GM19043 (cell line): Measurements from ENCODE around the gene ENAM.
A peak's percentile ranks its signal among the peaks of the same experiment; 100 is the strongest.

Experiments
- ATAC-seq: cut with Tn5 transposase; IDR thresholded peaks from one replicate; pipeline ENCODE4 v1.9.1; 2021; ENCODE audit warnings: low read depth; ENCODE audit not compliant: unreplicated experiment

Gene ENAM

GRCh38 chr4:70628444-70628843 is at the start of gene ENAM:
ENAM (plus strand) TSS chr4:70628744; CDS start chr4:70629501, 757 bp downstream.
- no peak for ATAC-seq

- no peak for ATAC-seq
Observed at GRCh38 chr4:70581980-70582379, 46.6 kb upstream of the ENAM start.

GRCh38 chr4:70583952-70584834 is 44.4 kb upstream of the ENAM start:
- ATAC-seq, result no peak

- no peak for ATAC-seq
Observed at GRCh38 chr4:70586841-70587240, 41.7 kb upstream of the ENAM start.

GRCh38 chr4:70589785-70590184 is 38.8 kb upstream of the ENAM start:
- peak; percentile 98 for ATAC-seq

GRCh38 chr4:70591955-70592582 is 36.5 kb upstream of the ENAM start, which contains the start of gene AMBN:
AMBN (plus strand) TSS chr4:70592256; CDS start chr4:70592359, 103 bp downstream.
- no peak for ATAC-seq

GRCh38 chr4:70594196-70594595 is 34.3 kb upstream of the ENAM start:
- no peak for ATAC-seq

- ATAC-seq, result no peak
Observed at GRCh38 chr4:70600305-70600704, 28.2 kb upstream of the ENAM start.

GRCh38 chr4:70600977-70601376 is 27.6 kb upstream of the ENAM start:
- ATAC-seq, result no peak

- peak; percentile 95 for ATAC-seq
Observed at GRCh38 chr4:70601422-70602039, 27.0 kb upstream of the ENAM start.

- no peak for ATAC-seq
Observed at GRCh38 chr4:70603856-70604255, 24.7 kb upstream of the ENAM start.

GRCh38 chr4:70606459-70606858 is 22.1 kb upstream of the ENAM start:
- no peak for ATAC-seq

- no peak for ATAC-seq
Observed at GRCh38 chr4:70607334-70607853, 21.1 kb upstream of the ENAM start.

GRCh38 chr4:70608324-70608723 is 20.2 kb upstream of the ENAM start:
- ATAC-seq, result no peak

- peak; percentile 81 for ATAC-seq
Observed at GRCh38 chr4:70613306-70614183, 15.0 kb upstream of the ENAM start.

GRCh38 chr4:70614184-70614555 is 14.4 kb upstream of the ENAM start:
- ATAC-seq, result peak; percentile 7

GRCh38 chr4:70619288-70619687 is 9.3 kb upstream of the ENAM start:
- ATAC-seq, result no peak

GRCh38 chr4:70619778-70620177 is 8.8 kb upstream of the ENAM start:
- no peak for ATAC-seq

GRCh38 chr4:70623323-70623722 is 5.2 kb upstream of the ENAM start:
- no peak for ATAC-seq

GRCh38 chr4:70624226-70624793 is 4.2 kb upstream of the ENAM start:
- ATAC-seq, result no peak
